ENCODE data around the gene DDX10.

DDX10 gene

DNA sequence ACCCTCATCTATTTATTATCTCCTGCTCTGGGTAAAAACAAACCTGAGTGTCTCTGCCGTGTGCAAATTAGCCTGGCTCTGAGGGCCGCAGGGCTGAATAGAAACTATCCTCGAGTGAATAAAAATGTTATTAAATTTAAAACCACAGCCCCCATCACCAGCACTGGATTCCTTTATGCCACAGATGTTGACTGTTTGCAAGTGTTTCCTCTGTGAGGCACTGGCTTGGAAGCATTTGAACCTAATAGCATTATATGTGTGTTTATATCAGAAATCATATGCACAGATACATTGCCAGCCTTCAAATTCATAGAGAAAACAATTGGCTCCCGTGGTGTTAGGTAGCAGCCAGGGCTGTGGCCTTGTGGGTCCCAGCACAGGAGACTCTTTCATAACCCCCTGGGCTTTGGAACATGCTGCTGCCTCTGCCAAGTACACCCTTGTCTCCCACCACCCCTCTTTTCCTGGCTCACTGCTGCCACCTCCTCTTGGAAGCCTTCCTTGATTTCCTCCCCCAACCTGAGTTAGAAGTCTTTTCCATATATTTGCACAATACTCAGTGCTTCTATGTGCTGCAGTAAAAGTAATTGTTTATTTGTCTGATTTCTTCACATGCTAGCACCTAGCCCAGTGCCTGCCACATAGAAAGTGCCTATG, 294.4 kb downstream of the DDX10 start:
- no peak for DNase-seq

- no peak for DNase-seq
Observed at GRCh38 chr11:108959874-108960273, 295.0 kb downstream of the DDX10 start.

DNA sequence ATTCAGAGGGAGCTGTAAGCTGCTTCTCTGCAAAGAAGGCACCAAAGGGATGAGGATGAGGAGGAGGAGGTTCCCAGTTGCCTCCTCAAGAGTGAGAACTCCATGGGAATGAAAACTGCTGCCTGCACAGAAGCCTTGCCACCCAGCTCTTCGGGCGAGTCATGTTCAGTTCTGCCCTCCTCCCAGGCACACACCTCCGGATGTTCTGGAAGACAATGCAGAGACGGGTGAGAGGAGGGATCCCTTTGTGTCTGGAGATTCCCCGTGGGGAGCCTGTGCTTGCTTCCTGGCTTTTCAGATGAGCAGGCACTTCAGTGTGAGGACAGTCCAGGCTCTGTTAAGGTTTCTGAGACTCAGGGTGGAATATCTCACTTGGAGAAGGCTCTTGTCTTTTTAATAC, 295.6 kb downstream of the DDX10 start:
- DNase-seq: no peak

- no peak for DNase-seq
Observed at GRCh38 chr11:108961095-108961494, 296.2 kb downstream of the DDX10 start.

- DNase-seq: no peak
Observed at GRCh38 chr11:108963118-108963517, 298.2 kb downstream of the DDX10 start.

DNA sequence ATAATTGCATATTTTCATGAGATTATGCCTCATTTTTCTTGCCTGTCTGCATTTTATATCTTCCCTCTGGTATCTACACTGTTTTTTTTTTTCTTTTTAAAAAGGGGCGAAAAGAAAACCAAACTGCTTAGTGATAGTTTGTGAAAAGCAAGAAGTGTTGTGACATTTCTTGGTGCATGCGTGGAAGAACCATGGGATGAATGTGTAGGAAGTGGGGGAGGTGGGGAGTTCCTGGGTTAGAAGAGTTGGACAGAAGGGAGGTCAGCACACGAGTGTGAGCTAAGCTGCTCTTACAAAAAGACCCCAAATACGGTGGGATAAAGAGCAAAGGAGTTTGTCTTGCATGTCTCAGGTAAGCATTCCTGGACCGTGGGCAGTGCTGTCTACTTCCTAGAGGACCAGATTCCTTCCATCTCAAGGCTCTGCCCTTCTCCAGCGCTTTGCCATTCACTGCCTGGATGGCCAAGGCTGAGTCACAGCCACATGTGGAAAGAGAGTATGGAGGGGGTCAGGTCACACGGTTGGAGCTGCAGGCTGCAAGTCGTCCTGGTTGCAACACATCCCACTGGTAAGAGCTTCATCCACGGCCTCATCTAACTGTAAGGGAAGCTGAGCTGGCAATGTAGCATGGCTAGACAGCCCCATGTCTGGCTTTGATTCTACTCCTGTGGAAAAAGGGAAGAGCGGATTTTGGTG, 300.6 kb downstream of the DDX10 start:
- no peak for DNase-seq

DNA sequence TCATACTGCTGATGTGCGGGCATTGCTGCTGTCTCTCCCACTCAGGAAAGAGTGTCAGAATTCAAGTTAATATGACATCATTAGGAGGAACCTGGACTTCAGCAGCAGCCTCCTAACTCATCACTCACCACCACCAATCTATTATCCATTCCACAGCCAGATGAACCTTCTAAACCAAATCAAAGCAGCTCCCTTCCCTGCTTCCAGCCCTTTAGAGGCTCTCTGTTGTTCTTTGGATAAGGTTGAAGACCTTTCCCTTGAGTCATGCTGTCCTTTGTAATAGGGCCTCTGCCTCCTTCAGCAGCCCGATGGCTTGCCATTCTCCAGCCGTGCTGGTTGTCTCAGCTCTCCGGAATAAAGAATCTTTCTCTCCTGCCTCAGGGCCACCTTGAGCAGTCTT, 301.3 kb downstream of the DDX10 start:
- no peak for DNase-seq

- DNase-seq: no peak
Observed at GRCh38 chr11:108966978-108967377, 302.1 kb downstream of the DDX10 start.

GRCh38 chr11:108967571-108967970, 302.7 kb downstream of the DDX10 start:
- DNase-seq: peak; percentile 31

GRCh38 chr11:108970221-108970991, 305.5 kb downstream of the DDX10 start:
- DNase-seq: no peak

DNA sequence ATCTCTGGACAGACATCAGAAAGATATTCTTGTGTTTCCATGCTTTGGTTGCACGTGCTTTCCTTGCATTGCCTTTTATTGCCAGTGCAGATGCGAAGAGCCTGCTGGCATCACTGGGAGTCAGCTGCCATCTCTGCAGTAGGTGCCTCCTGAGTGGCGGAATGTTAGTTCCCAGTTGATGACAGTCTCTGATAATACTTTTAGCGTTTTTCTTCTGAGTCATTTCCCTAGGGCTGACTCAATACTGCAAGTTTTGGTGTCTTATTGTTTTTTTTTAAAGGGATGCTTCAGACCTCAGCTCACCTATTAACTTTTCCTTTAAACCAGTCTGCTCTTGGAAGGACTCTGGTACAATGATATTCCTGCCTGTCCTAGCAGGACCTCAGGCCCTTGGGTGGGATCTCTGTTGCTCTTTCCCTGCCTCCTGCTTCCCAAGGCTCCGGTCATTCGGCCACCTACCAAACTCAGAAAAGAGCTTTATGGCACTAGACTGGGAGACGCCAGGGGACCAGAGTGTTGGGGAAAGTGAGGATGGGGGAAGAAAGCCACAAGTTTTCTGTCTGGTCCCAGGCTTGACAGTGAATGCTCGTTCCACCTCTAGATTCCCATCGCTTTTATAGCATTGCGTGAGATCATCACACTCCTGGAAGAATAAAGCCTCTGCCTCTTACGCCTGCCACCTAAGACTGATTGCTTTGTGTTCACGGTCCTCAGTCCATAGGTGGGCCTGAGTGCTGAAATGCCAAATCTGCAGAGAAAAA, 308.7 kb downstream of the DDX10 start:
- DNase-seq: no peak

- DNase-seq: peak; percentile 80
Observed at GRCh38 chr11:108975026-108975425, 310.2 kb downstream of the DDX10 start.

GRCh38 chr11:108975641-108976071, 310.8 kb downstream of the DDX10 start:
- peak; percentile 88 for DNase-seq

GRCh38 chr11:108983636-108984420, 319.0 kb downstream of the DDX10 start:
- DNase-seq: no peak

DNA sequence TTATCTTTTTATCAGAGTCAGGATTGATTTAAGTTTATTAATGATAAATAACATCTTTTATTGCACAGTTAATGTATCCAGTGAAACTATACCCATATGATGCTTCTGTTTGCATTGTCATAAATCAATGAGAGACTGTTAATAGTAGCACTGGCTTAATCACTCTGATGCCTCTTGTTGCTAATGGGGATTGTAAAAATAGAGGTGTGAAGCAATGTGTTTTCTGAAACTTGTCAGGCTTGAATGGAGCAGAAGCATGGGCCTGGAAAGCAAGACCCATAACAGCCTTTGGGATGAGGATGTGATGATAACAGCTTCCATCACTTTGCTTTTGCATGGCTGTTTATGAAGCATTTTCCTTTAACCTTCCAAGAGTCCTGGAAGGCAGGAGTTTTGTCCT, 319.7 kb downstream of the DDX10 start:
- no peak for DNase-seq

GRCh38 chr11:108985236-108985944, 320.5 kb downstream of the DDX10 start:
- no peak for DNase-seq

GRCh38 chr11:108985945-108986279, 321.0 kb downstream of the DDX10 start:
- DNase-seq: no peak

Data from NCI-H2029 (cell line).